ENCODE measurements around the gene KRTAP20-2.

The KRTAP20-2 gene

GRCh38 chr21:30668776-30669175 is 33.8 kb downstream of the KRTAP20-2 start:
- no peaks in the 10 kb centered on the region for H3K4me1 ChIP-seq
- no peak overlapping the region for H3K4me3 ChIP-seq (ENCODE audit: low read depth, low read length)
- no peaks in the 10 kb centered on the region for H3K9me3 ChIP-seq (ENCODE audit: control insufficient read depth, low read length)

GRCh38 chr21:30672985-30673650 is 38.1 kb downstream of the KRTAP20-2 start:
- no peak overlapping the region for H2AFZ ChIP-seq
- H3K36me3 ChIP-seq (ENCODE audit: control insufficient read depth, insufficient read depth, low read length): no peaks in the 10 kb centered on the region
- no peaks in the 10 kb centered on the region for H3K27me3 ChIP-seq (ENCODE audit: control insufficient read depth, insufficient read depth, low read length)
- H3K79me2 ChIP-seq: no peaks in the 10 kb centered on the region
- H3K4me1 ChIP-seq: no peaks in the 10 kb centered on the region
- no peak overlapping the region for H3K9ac ChIP-seq
- H3K27ac ChIP-seq: no peak overlapping the region
- TF ChIP-seq CTCF (IDR thresholded peaks at IDR 0.05): no peak
- H3K4me2 ChIP-seq (ENCODE audit: low read length): no peak overlapping the region
- no peaks in the 10 kb centered on the region for H3K9me3 ChIP-seq (ENCODE audit: control insufficient read depth, low read length)
- H3K4me3 ChIP-seq (ENCODE audit: low read depth, low read length): no peak overlapping the region

More at GRCh38 chr21:30668776-30669175, 33.8 kb downstream of the KRTAP20-2 start:
- no peaks in the 10 kb centered on the region for H3K36me3 ChIP-seq (ENCODE audit: control insufficient read depth, insufficient read depth, low read length)
- no peak overlapping the region for H3K4me2 ChIP-seq (ENCODE audit: low read length)
- H3K9ac ChIP-seq: no peak overlapping the region
- no peak overlapping the region for H3K27ac ChIP-seq
- no peaks in the 10 kb centered on the region for H3K79me2 ChIP-seq
- no peak overlapping the region for H2AFZ ChIP-seq
- no peaks in the 10 kb centered on the region for H3K27me3 ChIP-seq (ENCODE audit: control insufficient read depth, insufficient read depth, low read length)
- TF ChIP-seq CTCF (IDR thresholded peaks at IDR 0.05): no peak

- no peaks in the 10 kb centered on the region for H3K9me3 ChIP-seq (ENCODE audit: control insufficient read depth, low read length)
- no peak overlapping the region for H3K4me2 ChIP-seq (ENCODE audit: low read length)
- H3K9ac ChIP-seq: no peak overlapping the region
- no peaks in the 10 kb centered on the region for H3K79me2 ChIP-seq
- H3K27ac ChIP-seq: no peak overlapping the region
- no peaks in the 10 kb centered on the region for H3K27me3 ChIP-seq (ENCODE audit: control insufficient read depth, insufficient read depth, low read length)
- no peaks in the 10 kb centered on the region for H3K36me3 ChIP-seq (ENCODE audit: control insufficient read depth, insufficient read depth, low read length)
- H2AFZ ChIP-seq: no peak overlapping the region
- H3K4me1 ChIP-seq: no peaks in the 10 kb centered on the region
- H3K4me3 ChIP-seq (ENCODE audit: low read depth, low read length): no peak overlapping the region
- no peak for TF ChIP-seq CTCF (IDR thresholded peaks at IDR 0.05)
Measured at GRCh38 chr21:30674312-30674711, 39.3 kb downstream of the KRTAP20-2 start.

- no peak overlapping the region for H3K4me2 ChIP-seq (ENCODE audit: low read length)
- no peak overlapping the region for H3K27ac ChIP-seq
- H3K36me3 ChIP-seq (ENCODE audit: control insufficient read depth, insufficient read depth, low read length): no peaks in the 10 kb centered on the region
- H2AFZ ChIP-seq: no peak overlapping the region
- H3K9me3 ChIP-seq (ENCODE audit: control insufficient read depth, low read length): no peaks in the 10 kb centered on the region
- H3K4me1 ChIP-seq: no peaks in the 10 kb centered on the region
- H3K9ac ChIP-seq: no peak overlapping the region
- no peak for TF ChIP-seq CTCF (IDR thresholded peaks at IDR 0.05)
- H3K79me2 ChIP-seq: no peaks in the 10 kb centered on the region
- no peaks in the 10 kb centered on the region for H3K27me3 ChIP-seq (ENCODE audit: control insufficient read depth, insufficient read depth, low read length)
- no peak overlapping the region for H3K4me3 ChIP-seq (ENCODE audit: low read depth, low read length)
Measured at GRCh38 chr21:30676737-30677136, 41.7 kb downstream of the KRTAP20-2 start.

GRCh38 chr21:30680586-30680985 is 45.6 kb downstream of the KRTAP20-2 start:
- H3K27me3 ChIP-seq (ENCODE audit: control insufficient read depth, insufficient read depth, low read length): no peaks in the 10 kb centered on the region
- no peak overlapping the region for H3K27ac ChIP-seq
- no peaks in the 10 kb centered on the region for H3K79me2 ChIP-seq

More at GRCh38 chr21:30680586-30680985, 45.6 kb downstream of the KRTAP20-2 start:
- no peak for TF ChIP-seq CTCF (IDR thresholded peaks at IDR 0.05)
- Histone ChIP-seq H3K9me3 (ENCODE audit: control insufficient read depth, low read length) (no peaks in the 10 kb centered on the region), H3K36me3 (ENCODE audit: control insufficient read depth, insufficient read depth, low read length) (no peaks in the 10 kb centered on the region), H3K4me2 (ENCODE audit: low read length) (no peak overlapping the region), H2AFZ (no peak overlapping the region), H3K9ac (no peak overlapping the region), H3K4me1 (no peaks in the 10 kb centered on the region), H3K4me3 (ENCODE audit: low read depth, low read length) (no peak overlapping the region)

Measured in parathyroid adenoma (tissue), 2 donors.